Measurements from ENCODE around the gene DCUN1D1. TPM values are rescaled to one million over a fixed set of nuclear protein-coding genes. Genes with fewer than 3 reads are reported as not detected.

Gene DCUN1D1
- total RNA-seq, 1 experiment from 2014 or later: 33.3 TPM

- DNase-seq (ENCODE audit: low spot score): no peak
These were observed 8.0 kb downstream of the DCUN1D1 start for GRCh38 chr3:182972387-182972786.

DNA sequence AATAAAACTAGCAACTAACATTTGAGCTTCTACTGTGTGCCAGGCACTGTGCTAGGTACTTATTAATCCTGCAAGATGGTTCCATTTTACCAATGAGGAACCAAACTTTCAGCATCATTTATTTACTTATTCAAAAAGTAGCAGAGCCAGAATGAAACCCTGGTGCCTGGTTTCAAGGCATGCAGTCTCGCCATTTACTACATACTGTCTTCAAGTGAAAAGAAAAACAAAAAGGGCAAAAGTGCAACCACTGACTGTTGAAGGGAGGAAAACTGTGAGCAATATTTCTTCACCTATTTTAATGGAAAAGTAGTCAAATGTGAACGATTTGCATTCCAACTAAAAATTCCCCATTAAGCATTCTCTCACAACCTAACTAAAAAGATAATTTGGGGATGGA, 8.7 kb downstream of the DCUN1D1 start:
- DNase-seq (ENCODE audit: low spot score): no peak

DNA sequence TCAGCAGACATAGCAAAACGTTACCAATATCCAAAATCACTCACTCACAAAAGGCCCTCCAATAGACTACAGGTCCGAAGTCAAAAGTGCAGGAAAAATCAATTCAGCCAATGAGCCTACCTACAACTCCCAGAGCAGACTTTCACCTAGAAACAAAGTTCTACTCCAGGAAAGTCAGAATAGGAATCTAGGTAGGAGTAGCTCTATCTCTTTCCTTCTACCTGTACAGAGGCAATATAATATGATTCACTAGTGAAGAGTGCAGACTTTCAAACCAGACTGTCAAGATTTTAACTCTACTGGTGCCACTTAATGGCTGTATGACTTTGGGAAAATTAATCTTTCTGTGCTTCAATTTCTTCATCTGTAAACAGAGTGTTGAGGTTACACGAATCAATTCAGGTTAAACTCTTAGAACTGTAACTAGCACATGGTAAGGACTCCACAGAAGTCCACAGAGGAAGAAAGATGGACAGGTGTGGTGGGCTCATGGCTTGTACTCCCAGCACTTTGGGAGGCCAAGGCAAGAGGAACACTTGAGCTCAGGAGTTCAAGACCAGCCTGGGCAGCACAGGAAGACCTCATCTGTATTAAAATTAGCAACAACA, 9.4 kb downstream of the DCUN1D1 start:
- no peak for DNase-seq (ENCODE audit: low spot score)

- DNase-seq (ENCODE audit: low spot score): no peak
These were observed 10.5 kb downstream of the DCUN1D1 start for GRCh38 chr3:182969853-182970252.

- DNase-seq (ENCODE audit: low spot score): peak; percentile 38
These were observed 11.1 kb downstream of the DCUN1D1 start for GRCh38 chr3:182969277-182969676.

DNA sequence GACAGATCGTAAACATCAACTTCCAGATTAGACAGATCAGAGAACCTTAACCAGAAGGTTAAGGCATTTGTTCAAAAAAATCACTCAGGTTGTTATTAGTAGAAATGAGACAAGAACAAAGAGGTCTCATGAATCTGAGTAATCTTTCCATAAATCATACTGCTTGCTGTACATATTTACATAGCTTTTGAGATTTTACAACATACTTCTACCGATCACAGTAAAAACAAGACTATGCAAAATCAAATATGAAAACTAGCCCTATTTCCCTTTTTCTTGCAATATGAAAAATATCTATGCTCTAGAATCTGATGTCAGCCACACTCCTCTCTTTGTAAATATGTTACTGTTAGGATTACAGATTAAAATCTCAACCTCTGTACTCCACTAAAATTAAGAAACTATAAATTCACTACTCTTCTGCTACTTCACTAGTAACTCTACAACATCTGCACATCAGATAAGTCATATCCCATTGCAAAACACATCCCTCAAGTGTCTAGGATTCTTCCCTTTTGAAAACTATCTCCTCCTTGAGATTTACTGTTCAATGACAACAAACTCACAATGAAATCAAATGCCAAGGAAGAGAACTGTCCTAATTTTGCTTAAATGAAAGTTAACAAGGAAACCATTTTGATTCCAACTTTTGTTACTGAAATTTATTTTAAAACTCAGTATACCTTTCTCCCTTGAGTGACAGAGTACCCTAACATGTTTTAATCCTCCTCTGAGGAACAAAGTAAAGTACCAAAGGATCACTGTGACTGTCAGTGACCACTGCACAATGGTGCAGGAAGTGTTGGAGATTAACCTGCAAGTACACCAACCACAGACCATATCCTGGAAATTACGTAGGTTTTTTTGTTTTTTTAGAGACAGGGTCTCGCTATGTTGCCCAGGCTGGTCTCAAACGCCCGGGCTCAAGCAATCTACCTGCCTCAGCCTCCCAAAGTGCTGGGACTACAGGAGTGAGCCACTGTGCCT, 12.8 kb downstream of the DCUN1D1 start:
- no peak for DNase-seq (ENCODE audit: low spot score)

- DNase-seq (ENCODE audit: low spot score): no peak
These were observed 14.4 kb downstream of the DCUN1D1 start for GRCh38 chr3:182965861-182966366.

DNA sequence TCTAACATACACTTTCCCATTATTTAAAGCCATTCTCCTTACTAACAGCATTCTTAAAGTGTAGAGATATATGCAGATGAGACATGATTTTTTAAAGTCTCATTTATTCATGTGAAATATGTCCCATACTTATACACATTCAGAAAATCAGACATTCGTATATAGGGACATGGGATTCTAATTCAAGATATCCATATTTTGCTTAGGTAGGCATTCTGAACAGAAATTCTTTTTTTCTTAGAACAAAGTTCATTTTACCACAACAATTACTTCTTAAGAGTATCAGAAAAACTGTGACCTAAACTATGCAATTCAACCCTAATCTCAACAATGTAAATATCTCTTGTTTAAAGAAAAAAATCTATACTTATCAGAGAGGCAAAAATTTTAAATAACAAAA, 16.2 kb downstream of the DCUN1D1 start:
- no peak for DNase-seq (ENCODE audit: low spot score)

DNA sequence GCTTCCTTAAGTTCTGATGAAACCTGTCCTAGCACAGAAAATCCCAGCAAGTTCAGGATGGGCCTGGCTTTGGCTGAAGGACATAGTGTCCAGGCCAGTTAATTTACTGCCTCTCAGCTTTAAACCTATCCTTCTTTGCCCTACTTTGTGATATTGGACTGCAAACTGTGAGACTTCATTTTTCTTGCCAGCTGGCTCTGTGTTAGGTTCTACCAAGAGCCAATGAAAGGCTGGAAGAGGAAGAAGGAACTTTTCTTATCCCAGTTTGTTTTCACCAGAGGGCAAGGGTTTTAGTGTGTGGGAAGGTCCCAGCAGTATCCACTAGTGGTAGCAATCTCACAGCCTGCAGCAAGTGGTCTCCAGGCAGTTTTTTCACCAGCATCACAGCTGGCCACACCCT, 18.2 kb downstream of the DCUN1D1 start:
- no peak for DNase-seq (ENCODE audit: low spot score)

- no peak for DNase-seq (ENCODE audit: low spot score)
These were observed 20.6 kb downstream of the DCUN1D1 start for GRCh38 chr3:182959474-182960350.

DNA sequence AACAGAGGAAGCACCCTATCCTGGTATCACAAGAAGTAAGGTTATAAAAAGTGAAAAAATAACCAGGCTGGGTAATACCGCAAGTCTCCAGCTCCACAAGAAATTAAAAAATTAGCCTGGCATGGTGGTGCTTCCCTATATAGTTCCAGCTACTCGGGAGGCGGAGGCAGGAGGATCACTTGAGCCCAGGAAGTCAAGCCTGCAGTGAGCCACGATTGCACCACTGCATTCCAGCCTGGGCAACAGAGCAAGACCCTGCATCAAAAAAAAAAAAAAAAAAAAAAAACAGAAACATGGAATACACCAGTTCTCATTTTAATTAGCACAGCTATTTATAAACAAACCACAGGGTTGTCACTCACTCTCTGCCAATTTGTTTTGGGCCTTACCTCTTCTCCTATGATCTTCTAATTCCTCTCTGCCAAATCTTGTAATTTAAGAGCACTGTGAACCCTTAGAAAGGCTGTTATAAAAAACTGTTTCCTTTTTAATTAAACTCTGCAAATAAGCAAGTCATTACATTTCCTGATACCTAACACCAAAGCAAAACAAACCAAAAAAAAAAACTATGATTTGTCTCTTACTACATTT, 22.6 kb downstream of the DCUN1D1 start:
- DNase-seq (ENCODE audit: low spot score): no peak

- no peak for DNase-seq (ENCODE audit: low spot score)
These were observed 23.1 kb downstream of the DCUN1D1 start for GRCh38 chr3:182957226-182957625.

DNA sequence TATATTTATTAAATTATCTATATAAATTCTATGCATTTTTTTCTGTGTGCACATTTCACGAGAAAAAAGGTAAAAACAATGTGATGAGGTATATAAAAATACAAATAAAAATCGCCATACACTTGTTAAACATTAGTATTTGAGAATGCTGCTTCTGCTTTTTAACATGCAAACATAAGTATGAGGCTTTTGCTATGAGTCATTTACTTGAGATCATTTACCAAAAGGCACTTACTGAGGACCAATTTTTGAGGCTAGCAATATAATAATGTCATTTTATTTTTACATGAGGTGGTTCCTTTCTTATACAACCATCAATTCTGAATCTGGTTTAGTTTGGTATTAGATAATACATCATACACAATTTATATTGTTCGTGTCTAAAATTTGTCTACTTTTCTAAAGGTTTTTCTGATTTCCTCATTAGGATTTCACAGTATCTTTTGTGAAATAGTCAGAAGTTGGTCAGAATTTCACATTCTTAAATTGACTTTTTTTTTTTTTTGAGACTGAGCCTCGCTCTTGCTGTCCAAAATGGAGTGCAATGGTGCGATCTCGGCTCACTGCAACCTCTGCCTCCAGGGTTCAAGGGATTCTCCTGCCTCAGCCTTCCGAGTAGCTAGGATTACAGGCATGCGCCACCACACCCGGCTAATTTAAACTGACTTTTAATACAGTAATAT, 25.6 kb downstream of the DCUN1D1 start:
- no peak for DNase-seq (ENCODE audit: low spot score)

DNA sequence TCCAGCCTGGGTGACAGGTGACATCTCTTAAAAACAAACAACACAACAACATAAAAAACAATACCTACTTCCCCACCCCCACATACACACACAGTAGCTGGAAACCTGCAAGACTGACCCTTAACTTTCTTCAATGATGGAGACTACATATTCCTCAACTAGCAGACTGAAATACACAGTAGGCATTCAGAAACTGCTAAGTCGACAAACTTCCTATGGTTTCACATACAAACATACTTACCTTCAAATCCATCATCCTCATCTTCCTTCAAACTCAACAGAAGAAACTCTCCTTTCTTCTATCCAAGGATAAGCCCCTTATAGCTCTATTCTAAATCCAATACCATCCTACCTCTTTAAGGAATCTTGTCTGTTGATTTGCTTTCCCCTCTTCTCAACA, 30.6 kb downstream of the DCUN1D1 start:
- DNase-seq (ENCODE audit: low spot score): no peak

GRCh38 chr3:182948305-182948704, 32.0 kb downstream of the DCUN1D1 start:
- no peak for DNase-seq (ENCODE audit: low spot score)

DNA sequence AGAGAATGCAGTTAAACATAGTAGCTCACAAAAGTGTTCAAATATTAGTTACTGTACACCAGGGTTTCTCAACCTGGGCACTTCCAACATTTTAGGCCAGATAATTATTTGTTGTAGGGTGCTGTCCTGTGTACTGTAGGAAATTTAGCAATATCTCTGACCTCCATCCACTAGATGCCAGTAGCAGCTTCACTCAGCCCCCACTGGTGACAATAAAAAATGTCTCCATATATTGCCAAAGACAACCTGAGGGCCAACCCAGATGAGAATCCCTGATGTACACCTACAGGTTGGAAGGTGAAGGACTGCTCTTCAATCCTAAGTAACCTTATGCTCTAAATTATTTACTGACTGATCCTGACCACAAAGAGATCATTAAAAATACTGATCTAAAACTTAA, 32.5 kb downstream of the DCUN1D1 start:
- DNase-seq (ENCODE audit: low spot score): peak; percentile 21

DNA sequence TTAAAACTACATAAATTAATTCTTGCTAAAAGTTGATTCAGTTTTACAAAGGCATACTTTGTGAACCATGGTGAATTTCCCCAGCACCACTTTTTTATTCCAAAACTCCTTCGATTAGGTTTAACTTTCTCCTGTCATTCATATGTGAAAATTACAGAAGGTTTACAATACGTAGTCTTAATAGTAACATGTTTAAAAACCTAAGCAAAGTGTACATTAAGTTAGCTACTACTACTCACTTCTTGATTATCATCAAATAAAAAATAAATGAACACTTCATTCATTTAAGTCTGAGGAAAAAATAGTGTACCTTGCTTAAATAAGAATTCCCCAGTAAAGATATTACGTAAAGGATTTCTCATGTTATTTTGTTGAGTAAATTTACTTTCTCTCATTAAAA, 38.6 kb downstream of the DCUN1D1 start:
- no peak for DNase-seq (ENCODE audit: low spot score)

DNA sequence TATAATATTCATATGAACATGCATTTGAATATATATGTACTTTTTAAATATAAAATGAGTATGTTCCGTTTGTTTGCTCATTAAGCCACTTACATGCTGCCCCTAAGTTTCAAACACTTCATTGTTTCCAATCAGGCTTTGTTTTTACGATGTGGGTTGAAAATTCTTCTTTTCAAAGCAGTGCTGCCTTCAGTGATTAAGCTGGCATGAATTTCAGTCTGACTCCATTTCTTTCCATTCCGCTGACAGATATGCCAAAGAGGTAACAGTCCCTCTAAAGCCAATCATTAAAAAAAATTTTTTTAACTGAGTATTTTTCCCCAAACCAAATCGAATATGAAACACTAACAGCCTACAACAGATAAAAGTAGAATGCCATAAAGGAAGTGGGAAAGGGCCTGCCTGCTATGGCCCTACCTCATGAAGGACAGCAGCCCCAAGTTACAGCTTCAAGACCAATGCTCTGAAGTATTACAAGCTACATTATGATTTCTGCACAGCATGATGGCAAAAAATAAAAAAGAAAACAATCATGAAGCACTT, 40.0 kb downstream of the DCUN1D1 start:
- DNase-seq (ENCODE audit: low spot score): no peak

GRCh38 chr3:182937293-182938051, 42.9 kb downstream of the DCUN1D1 start:
- DNase-seq (ENCODE audit: low spot score): no peak

GRCh38 chr3:182936918-182937285, 43.4 kb downstream of the DCUN1D1 start:
- DNase-seq (ENCODE audit: low spot score): no peak

Measured in H4 (cell line).